Measurements from ENCODE around the gene TGFBI.

DNA sequence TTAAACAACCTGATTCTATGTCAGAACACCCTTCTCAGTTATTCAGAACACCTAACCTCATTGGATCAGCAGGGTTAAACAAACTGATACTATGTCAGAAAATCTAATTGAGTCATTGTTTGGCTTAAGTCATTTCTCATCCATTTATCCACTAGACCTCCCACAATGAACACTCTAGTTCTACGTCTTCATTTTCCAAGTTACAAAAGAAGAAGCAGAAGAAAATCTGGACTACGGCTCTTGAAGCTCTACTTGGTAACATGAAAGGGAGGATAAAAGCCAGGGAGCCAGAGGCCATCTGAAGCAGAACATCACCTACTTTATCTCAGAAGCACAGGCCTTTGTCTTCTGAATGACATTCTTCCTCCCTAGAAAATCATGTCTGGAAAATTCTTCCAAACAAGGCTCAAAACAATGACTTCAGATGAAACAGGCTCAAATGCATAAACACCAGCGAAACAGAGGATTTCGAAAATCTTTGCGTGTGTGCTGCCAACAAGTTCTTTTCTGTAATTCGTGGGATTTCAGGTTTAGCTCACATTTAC lies 35.4 kb upstream of the TGFBI start:
- TF ChIP-seq, protein P1, sequence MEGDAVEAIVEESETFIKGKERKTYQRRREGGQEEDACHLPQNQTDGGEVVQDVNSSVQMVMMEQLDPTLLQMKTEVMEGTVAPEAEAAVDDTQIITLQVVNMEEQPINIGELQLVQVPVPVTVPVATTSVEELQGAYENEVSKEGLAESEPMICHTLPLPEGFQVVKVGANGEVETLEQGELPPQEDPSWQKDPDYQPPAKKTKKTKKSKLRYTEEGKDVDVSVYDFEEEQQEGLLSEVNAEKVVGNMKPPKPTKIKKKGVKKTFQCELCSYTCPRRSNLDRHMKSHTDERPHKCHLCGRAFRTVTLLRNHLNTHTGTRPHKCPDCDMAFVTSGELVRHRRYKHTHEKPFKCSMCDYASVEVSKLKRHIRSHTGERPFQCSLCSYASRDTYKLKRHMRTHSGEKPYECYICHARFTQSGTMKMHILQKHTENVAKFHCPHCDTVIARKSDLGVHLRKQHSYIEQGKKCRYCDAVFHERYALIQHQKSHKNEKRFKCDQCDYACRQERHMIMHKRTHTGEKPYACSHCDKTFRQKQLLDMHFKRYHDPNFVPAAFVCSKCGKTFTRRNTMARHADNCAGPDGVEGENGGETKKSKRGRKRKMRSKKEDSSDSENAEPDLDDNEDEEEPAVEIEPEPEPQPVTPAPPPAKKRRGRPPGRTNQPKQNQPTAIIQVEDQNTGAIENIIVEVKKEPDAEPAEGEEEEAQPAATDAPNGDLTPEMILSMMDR (IDR thresholded peaks at IDR 0.05; ENCODE audit: low read depth, low read length): no peak
- TF ChIP-seq EZH2phosphoT487 (IDR thresholded peaks at IDR 0.05; ENCODE audit: low read depth): no peak
